ENCODE data around the gene IL16. TPM values are rescaled to one million over a fixed set of nuclear protein-coding genes. Genes with fewer than 3 reads are reported as not detected.

IL16 gene
- total and polyA plus RNA-seq, 9 of the 15 experiments (the other 6 are each of a cell fraction or from before 2014, with no cell fraction given) = 1.4 to 18.8 (median 10.6) TPM

DNA sequence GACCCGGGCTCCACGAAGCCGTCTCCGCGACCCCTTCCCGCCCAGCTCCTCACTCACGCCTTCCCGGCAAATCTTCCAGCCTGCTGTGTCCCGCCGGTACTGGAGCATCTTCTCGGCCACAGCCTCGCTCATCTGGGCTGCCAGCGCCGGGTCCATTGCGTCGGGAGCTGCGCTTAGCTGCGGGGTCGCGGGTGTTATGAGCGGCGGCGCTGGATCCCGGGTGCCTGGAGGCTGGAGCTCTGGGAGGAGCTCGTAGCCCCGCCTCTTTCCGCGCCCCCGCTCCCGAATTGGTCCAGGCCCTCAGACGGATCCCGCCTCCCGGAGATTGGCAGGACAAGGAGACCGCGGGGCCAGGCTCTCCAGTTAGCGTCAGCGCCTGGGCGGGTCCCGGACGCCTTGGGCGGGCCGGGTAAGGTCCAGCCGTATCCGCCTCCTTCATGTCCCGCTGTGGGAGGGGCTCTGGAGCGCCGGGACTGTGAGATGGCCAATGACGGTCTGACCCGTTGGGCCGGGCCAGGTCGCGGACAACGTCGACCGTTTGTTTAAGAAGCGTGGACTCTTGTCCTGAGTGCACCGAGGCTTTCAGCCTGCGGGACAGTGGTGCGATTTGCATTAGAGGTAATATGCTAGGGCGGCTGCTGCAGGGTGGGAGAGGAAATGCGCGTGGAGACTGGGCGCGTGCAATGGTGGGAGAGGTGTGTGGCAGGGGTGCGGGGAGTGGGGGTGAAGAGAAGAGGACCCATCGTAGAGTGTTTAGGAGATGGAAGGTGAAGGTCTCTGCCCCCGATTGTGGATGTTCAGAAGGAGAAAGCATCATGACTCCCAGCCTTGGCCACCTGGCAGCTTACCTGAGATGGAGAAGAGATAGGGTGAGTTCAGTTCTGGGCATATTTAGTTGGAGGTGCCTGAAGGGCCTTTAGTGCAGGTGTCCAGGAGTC, 127.5 kb downstream of the IL16 start, which contains the start of gene STARD5:
STARD5 (minus strand) TSS at position 198 of the 938 bp plus-strand sequence; CDS start at position 156, 42 bp downstream.
- H3K9me1 ChIP-seq (ENCODE audit: control insufficient read depth, insufficient read depth, low read length) = no peaks in the 10 kb centered on the region
- DNase-seq (ENCODE audit: extremely low read depth in 1 of 4, low spot score in 3 of 4) (peak; percentile 98), FAIRE-seq (peak; percentile 97), ATAC-seq (peak; percentile 100)
- peaks cover 11 to 12% of the 10 kb centered on the region in 2 experiments; a peak in 4 of 5 replicates for H3K4me1 ChIP-seq (replicated peaks in 1 of 2; ENCODE audit: control insufficient read depth in 2 of 2, insufficient read depth in 2 of 2, low read length in 2 of 2)
- BruUV-seq (replicated peaks) = TSS peak; percentile 76
- WGBS (ENCODE audit: insufficient coverage, low coverage, missing lambda C conversion rate) = 1% methylated on average over 61 of the region's 67 CpGs
- peaks cover 8% of the 10 kb centered on the region; the same call in 1 of the 3 replicates for H3K36me3 ChIP-seq (ENCODE audit: control insufficient read depth, insufficient read depth, low read length)
- no peaks in the 10 kb centered on the region for H3K27me3 ChIP-seq (ENCODE audit: control insufficient read depth in 2 of 2, insufficient read depth in 2 of 2, low read length in 2 of 2)
- intact Hi-C loops (cut with micrococcal nuclease) = loop anchor here (10.0 kb wide), 1 partner anchor 339 kb away; the partner anchor contains the start of gene MESD
- H3K4me2 ChIP-seq (ENCODE audit: insufficient read depth, low read length) = peak within 1 kb of the TSS; percentile 87
- peak within 1 kb of the TSS; percentile 69 for H3K4me3 ChIP-seq
- ChIA-PET POLR2A (interaction anchor here (0.5 to 1.6 kb wide), 7 partner anchors 11 to 1148 kb away, joined by 3 to 6 read pairs (median 3); no protein-coding TSS in a partner anchor), CTCF (ENCODE audit: low intra/inter-chr PET ratio) (interaction anchor here (0.6 kb wide), 1 partner anchor 16 kb away, joined by 3 read pairs; no protein-coding TSS in a partner anchor)
- H2AFZ ChIP-seq (ENCODE audit: low read depth, low read length) = peak within 1 kb of the TSS; percentile 93
- H3K27ac ChIP-seq (ENCODE audit: extremely low read depth, low read depth, low read length) = peak within 1 kb of the TSS; percentile 54
- no peaks in the 10 kb centered on the region for H3K9me3 ChIP-seq (replicated peaks; ENCODE audit: control insufficient read depth, insufficient read depth, low read depth, low read length)
- no peaks in the 10 kb centered on the region for H4K20me1 ChIP-seq (replicated peaks; ENCODE audit: control insufficient read depth, insufficient read depth, low read length)
- H3K79me2 ChIP-seq (ENCODE audit: control insufficient read depth, insufficient read depth, low read length) = no peaks in the 10 kb centered on the region
- peak within 1 kb of the TSS; percentile 59 to 94 for H3K9ac ChIP-seq (ENCODE audit: insufficient read depth in 1 of 2, low read depth in 2 of 2, low read length in 2 of 2)
- in situ Hi-C loops (cut with MboI) = no loop called here
- 0 out of 2 replicates have a peak, but pooled peaks have one; percentile 48 for TF ChIP-seq MYC (IDR thresholded peaks at IDR 0.05; ENCODE audit: low read depth, low read length)
- TF ChIP-seq MYC (CRISPR knock-in tag; IDR thresholded peaks at IDR 0.05; ENCODE audit: borderline replicate concordance, low read depth) = no peak
- TF ChIP-seq YY1 (IDR thresholded peaks at IDR 0.05; ENCODE audit: borderline replicate concordance in 1 of 3, control insufficient read depth in 1 of 3, extremely low read depth in 1 of 3, insufficient read depth in 3 of 3, insufficient read length in 1 of 3, insufficient replicate concordance in 2 of 3, low read depth in 1 of 3, low read length in 2 of 3) = peak in 2 of 3 experiments; percentile 9 to 12
- TF ChIP-seq COPS2 (conservative IDR thresholded peaks at IDR 0.05) = no peak
- TF ChIP-seq, protein P1, sequence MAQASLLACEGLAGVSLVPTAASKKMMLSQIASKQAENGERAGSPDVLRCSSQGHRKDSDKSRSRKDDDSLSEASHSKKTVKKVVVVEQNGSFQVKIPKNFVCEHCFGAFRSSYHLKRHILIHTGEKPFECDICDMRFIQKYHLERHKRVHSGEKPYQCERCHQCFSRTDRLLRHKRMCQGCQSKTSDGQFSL (CRISPR knock-in tag; IDR thresholded peaks at IDR 0.05) = 0 out of 2 replicates have a peak, but pooled peaks have one; percentile 20
- TF ChIP-seq, protein P1 (tag; IDR thresholded peaks at IDR 0.05) = no peak
- TF ChIP-seq WHSC1 (IDR thresholded peaks at IDR 0.05; ENCODE audit: low read length) = no peak
- peak; percentile 72; the same call in 1 of the 2 replicates for TF ChIP-seq MBD2 (IDR thresholded peaks at IDR 0.05; ENCODE audit: borderline replicate concordance, low read depth)
- TF ChIP-seq, protein P2, sequence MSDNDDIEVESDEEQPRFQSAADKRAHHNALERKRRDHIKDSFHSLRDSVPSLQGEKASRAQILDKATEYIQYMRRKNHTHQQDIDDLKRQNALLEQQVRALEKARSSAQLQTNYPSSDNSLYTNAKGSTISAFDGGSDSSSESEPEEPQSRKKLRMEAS (CRISPR knock-in tag; IDR thresholded peaks at IDR 0.05) = peak; percentile 62; the same call in 1 of the 2 replicates
- peak; percentile 49; the same call in 1 of the 2 replicates for TF ChIP-seq POLR2AphosphoS5 (IDR thresholded peaks at IDR 0.05; ENCODE audit: control insufficient read depth, insufficient read depth, low read depth, low read length)
- TF ChIP-seq CREM (IDR thresholded peaks at IDR 0.05; ENCODE audit: low read depth) = peak; percentile 65
- TF ChIP-seq MEIS2 (IDR thresholded peaks at IDR 0.05; ENCODE audit: partially characterized antibody) = peak; percentile 55
- TF ChIP-seq SP1 (CRISPR knock-in tag; IDR thresholded peaks at IDR 0.05) = peak; percentile 91
- TF ChIP-seq, protein P3, sequence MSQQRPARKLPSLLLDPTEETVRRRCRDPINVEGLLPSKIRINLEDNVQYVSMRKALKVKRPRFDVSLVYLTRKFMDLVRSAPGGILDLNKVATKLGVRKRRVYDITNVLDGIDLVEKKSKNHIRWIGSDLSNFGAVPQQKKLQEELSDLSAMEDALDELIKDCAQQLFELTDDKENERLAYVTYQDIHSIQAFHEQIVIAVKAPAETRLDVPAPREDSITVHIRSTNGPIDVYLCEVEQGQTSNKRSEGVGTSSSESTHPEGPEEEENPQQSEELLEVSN (IDR thresholded peaks at IDR 0.05; ENCODE audit: borderline replicate concordance in 1 of 2, extremely low read depth in 1 of 2, insufficient read depth in 1 of 2, insufficient read length in 1 of 2, low read depth in 1 of 2, low read length in 1 of 2, poor library complexity in 1 of 2, severe bottlenecking in 1 of 2) = peak in 1 of 2 experiments; percentile 37
